GM18873 (cell line): ENCODE measurements around the gene ATXN7L1.

Source experiments
- ATAC-seq: cut with Tn5 transposase; IDR thresholded peaks from one replicate; pipeline ENCODE4 v1.9.1; 2021; ENCODE audit warnings: mild to moderate bottlenecking, moderate library complexity, moderate number of reproducible peaks; ENCODE audit not compliant: unreplicated experiment, low FRiP score

ATXN7L1 gene

GRCh38 chr7:105655500-105656380 is 220.7 kb downstream of the ATXN7L1 start:
- no peak for ATAC-seq

- no peak for ATAC-seq
Observed at GRCh38 chr7:105655067-105655466, 221.3 kb downstream of the ATXN7L1 start.

DNA sequence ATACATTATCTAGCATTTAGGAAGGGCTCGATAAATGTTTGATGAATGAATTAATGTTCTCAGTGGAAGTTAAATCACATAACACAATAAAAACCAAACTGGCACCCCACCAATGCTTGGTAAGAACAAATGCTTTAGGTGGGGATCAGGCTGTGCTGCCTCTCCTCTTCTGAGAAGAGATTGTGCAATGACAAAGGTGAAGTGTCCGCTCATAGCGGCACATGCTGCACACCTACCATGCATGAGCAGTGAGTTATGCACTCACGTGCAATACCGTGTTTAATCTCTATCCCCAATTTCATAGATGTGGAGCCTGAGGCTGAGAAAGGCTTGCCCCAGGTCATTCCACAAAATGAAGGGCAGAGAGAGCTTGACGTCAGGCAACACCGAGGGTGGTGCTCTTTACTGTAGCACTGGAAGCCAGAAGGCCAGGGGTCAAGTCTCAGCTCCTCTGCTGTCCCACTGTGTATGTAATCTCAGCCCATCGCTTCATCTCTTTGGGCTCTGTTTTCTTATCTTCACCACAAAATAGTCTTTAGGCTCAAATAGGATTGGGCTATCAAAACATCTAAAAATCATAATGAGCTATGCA is 222.2 kb downstream of the ATXN7L1 start:
- ATAC-seq, result no peak

- no peak for ATAC-seq
Observed at GRCh38 chr7:105653441-105654005, 222.9 kb downstream of the ATXN7L1 start.

GRCh38 chr7:105652359-105652993 is 223.9 kb downstream of the ATXN7L1 start:
- peak; percentile 67 for ATAC-seq

DNA sequence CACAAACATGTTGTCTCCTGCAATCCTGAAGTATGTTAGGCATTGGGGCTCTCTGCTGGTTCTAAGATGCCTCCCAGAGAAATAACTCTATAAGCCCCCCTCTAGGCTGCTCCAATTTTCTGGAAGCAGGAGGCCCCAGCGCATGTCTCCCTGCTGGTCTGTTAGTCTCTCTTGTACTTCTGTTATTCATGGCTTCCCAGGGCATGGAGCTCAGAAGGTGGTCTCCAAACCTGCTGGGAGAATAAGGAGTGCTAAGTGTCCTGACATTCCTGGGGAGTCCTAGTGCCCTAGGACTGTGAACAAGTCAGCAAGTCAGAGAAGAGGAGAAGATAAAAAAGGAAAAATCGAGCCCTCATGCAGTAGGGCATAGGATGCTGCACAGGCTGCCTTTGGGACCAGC is 224.6 kb downstream of the ATXN7L1 start:
- ATAC-seq, result no peak

DNA sequence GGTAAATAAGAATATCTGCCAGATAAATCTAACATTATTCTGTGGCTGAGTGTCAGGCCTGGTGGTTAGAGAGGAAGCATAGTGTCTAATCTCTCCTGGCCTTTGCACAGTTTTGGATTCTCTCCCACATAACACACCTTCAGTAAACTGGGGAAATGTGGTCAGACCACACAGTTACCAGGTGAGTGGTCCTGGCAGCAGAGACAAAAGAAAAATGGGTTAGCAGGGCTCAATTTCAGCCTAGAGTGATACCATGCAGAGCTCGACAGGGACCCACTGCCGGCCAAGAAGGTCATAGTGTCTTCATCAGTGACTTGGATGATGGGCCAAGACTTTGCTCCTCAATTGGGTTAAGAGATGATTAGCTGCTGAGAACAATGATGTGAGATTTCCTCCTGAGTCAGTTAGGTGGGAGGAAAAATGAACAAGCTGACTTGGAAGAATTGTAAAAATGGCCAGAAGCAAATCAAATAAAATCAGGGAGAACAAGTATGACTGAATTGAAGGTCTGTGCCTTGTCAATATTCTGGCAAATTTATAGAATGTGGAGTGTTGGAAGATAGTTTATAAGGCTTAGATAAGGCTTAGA is 225.9 kb downstream of the ATXN7L1 start:
- no peak for ATAC-seq

DNA sequence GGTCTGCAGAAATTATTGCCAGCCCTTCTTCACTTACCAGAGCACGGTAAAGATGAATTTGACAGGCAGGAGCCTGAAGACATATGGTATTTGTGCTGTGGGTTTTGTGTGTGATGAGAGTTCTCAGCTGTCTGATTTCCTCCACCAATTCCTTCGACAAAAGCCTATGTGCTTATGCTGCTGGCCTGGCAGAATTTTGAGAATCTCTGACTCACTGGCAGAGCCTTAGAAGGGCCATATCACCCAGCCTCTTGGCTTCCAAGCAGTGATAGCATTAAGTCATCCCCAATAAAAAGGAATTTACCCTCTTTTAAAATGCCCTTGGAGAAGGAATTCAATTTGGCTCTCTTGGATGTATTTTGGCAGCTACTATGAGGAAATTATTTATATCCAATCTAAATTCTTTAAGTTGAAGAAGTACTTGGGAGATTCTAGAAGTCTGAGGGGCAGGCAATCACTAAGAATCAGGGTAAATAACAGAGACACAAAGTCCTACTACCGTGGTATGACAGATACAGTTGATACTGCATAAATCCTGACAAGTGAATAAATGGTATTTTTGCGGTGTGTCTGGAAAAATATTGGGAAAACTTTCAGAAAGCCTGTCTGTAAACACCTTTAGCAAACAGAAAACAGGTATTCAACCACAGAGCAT is 226.5 kb downstream of the ATXN7L1 start:
- no peak for ATAC-seq

DNA sequence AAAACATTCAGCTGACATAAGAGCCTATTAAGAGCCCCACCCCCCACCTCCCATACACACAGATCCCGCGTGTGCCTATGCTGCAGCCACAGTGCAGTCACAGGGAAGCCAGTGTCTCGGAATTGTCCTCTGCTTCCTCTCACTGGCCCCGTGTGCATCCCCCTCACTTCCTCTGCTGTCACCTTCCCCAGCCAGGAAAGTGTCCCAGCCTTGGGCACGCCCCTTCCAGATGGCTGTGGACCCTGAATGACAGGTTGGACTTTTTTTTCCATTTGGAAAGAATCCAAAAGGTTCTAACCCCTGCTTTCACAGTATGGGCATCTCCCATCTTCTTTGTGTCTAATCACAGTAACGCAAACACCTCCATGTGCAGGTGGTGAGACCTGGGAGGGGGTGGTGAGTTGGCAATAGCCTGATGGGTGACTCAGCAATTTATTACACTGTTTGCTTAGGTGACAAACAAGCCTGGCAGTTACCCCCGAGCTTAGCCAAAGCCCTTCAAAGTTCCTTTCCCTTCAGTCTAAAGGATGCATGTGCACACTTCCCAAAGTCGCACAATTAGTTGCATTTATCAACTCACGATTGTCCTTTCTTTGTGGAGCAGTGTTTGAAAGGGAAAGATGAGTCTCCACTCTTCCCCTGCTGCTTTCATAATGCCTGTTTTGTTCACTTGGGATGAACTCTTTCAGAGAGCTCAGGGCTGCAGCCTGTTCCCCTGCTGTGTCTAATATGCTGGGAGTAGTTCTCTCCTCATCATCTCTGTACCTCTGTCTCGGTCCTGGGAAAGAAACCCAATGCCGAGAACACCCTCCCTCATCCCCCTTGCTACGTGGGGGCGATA is 227.6 kb downstream of the ATXN7L1 start:
- ATAC-seq, result no peak

DNA sequence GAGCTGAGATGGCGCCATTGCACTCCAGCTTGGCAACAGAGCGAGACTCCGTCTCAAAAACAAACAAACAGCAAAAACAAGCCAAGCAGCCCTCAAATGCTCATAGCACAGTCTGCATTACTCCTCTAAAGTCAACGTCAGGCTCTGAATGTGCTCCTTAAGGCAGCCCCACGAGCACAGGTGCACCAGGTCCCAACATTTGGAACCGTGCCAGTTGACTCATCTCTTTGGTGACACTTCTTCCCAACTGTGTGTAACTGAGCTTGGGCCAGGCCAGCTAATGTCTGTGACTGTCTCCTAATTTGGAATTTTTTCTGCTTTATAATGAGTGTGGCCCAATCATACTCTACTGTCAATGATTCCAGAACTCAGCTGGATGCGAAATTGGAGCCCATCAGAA is 228.8 kb downstream of the ATXN7L1 start:
- no peak for ATAC-seq

GRCh38 chr7:105644937-105645336 is 231.5 kb downstream of the ATXN7L1 start:
- no peak for ATAC-seq

DNA sequence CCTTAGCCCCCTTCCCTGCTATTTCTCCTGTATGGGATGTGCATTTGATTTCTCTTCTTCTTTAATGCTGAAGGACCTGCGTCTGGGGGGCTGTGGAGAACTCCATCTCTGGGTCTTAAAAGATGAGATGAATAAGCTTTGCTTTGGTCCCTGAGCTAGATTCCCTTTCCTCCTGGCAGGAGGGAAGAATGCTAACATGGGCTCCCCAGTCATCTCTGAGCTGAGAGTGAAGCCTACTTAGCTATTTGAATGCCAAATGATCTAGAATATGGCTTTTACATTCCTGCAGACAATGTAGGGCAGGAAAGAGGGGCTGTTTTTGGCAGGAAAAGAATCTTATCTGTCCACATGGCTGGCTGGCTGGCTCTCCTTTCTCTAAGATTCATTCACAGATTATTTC is 232.5 kb downstream of the ATXN7L1 start:
- ATAC-seq, result no peak

GRCh38 chr7:105643384-105643783 is 233.0 kb downstream of the ATXN7L1 start:
- ATAC-seq, result no peak

GRCh38 chr7:105642264-105642663 is 234.1 kb downstream of the ATXN7L1 start:
- ATAC-seq, result no peak

GRCh38 chr7:105640956-105641810 is 235.2 kb downstream of the ATXN7L1 start:
- ATAC-seq, result no peak

GRCh38 chr7:105639667-105640493 is 236.5 kb downstream of the ATXN7L1 start:
- ATAC-seq, result no peak

DNA sequence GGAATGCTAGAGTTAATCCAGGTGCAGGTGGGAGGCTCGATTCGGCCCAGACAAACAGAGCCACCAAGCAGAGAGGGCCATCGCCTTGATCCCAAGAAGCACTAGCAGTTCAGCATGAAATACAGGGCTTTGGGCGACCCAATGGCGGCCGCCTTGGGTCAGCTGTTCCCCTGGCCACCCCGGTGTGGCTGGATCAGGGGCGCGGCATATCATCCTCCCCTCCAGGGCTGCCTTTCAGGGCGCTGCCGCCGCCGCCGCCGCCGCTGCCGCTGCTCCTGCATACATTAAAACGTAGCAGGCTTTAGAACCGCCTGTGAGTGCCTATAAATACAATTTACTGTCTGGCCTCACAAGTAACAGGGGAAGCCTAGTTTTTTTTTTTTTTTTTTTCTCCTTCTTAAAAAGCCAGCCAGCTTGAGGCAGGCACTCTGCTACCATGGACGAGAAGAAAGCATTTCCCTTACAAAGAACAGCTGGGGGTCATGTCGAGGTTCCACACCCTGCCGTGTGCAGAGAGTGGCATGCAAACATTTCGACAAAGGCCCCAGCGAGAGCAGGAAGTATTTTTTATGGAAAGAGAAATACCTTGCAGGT is 237.4 kb downstream of the ATXN7L1 start:
- ATAC-seq, result no peak
